ENCODE measurements around the gene UNK.
"Not testable (repeated sequence)": the region's sequence is repeated elsewhere in the genome, so short reads cannot be mapped to it uniquely, and the experiment has no call there.

UNK gene

GRCh38 chr17:75808905-75809621 is 24.5 kb downstream of the UNK start:
- CTCF ChIA-PET, result interaction anchor here (0.9 to 1.4 kb wide), 3 partner anchors 9 to 38 kb away, joined by 3 to 7 read pairs (median 5); no protein-coding TSS in a partner anchor
- peaks cover 11% of the 10 kb centered on the region for H3K36me3 Mint-ChIP-seq
- peaks cover 1% of the 10 kb centered on the region for H3K4me1 Mint-ChIP-seq
- no peak overlapping the region for H3K4me3 Mint-ChIP-seq
- no peak overlapping the region for H3K27ac Mint-ChIP-seq
- H3K9me3 Mint-ChIP-seq, result no peaks in the 10 kb centered on the region
- DNase-seq, result no peak
- H3K27me3 Mint-ChIP-seq, result no peaks in the 10 kb centered on the region

- H3K27ac Mint-ChIP-seq, result no peak overlapping the region
- H3K36me3 Mint-ChIP-seq, result peaks cover 13% of the 10 kb centered on the region
- CTCF ChIA-PET, result interaction anchor here (0.9 kb wide), 1 partner anchor 17 kb away, joined by 3 read pairs; no protein-coding TSS in a partner anchor
- H3K4me1 Mint-ChIP-seq, result no peaks in the 10 kb centered on the region
- no peaks in the 10 kb centered on the region for H3K9me3 Mint-ChIP-seq
- no peak for DNase-seq
- no peak overlapping the region for H3K4me3 Mint-ChIP-seq
- no peaks in the 10 kb centered on the region for H3K27me3 Mint-ChIP-seq
These were observed 25.1 kb downstream of the UNK start for GRCh38 chr17:75809631-75810111.

DNA sequence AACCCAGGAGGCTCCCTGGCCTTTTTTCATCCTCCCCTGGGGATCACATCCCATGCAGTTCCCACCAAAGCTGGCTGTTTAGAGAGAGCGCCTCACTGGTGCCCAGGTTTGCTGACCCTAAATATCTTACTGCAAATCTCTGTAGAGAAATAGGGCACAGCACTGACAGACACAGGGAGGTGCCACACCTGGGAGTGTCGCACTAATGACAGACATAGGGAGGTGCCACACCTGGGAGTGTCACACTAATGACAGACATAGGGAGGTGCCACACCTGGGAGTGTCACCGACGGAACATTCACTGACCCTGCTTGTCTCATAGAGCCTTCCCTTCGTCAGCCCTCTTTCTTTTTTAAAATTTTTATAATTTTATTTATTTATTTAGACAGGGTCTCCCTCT is 25.6 kb downstream of the UNK start:
- CTCF ChIA-PET, result interaction anchor here (0.9 kb wide), 1 partner anchor 17 kb away, joined by 3 read pairs; no protein-coding TSS in a partner anchor
- Mint-ChIP-seq H3K4me3 (no peak overlapping the region), H3K9me3 (no peaks in the 10 kb centered on the region), H3K27ac (no peak overlapping the region), H3K36me3 (peaks cover 13% of the 10 kb centered on the region), H3K4me1 (no peaks in the 10 kb centered on the region), H3K27me3 (no peaks in the 10 kb centered on the region)
- no peak for DNase-seq

- H3K9me3 Mint-ChIP-seq, H3K27me3 Mint-ChIP-seq, CTCF ChIA-PET, H3K4me3 Mint-ChIP-seq, H3K27ac Mint-ChIP-seq, H3K4me1 Mint-ChIP-seq, DNase-seq: not testable (repeated sequence)
- H3K36me3 Mint-ChIP-seq, result peaks cover 15% of the 10 kb centered on the region
These were observed 26.1 kb downstream of the UNK start for GRCh38 chr17:75810756-75811155.

GRCh38 chr17:75811174-75811573 is 26.6 kb downstream of the UNK start:
- Mint-ChIP-seq H3K4me1 (no peaks in the 10 kb centered on the region), H3K36me3 (peaks cover 16% of the 10 kb centered on the region), H3K9me3 (no peaks in the 10 kb centered on the region), H3K27me3 (no peaks in the 10 kb centered on the region), H3K4me3 (no peak overlapping the region), H3K27ac (no peak overlapping the region)
- DNase-seq, result no peak
- CTCF ChIA-PET, result no interaction called here

DNA sequence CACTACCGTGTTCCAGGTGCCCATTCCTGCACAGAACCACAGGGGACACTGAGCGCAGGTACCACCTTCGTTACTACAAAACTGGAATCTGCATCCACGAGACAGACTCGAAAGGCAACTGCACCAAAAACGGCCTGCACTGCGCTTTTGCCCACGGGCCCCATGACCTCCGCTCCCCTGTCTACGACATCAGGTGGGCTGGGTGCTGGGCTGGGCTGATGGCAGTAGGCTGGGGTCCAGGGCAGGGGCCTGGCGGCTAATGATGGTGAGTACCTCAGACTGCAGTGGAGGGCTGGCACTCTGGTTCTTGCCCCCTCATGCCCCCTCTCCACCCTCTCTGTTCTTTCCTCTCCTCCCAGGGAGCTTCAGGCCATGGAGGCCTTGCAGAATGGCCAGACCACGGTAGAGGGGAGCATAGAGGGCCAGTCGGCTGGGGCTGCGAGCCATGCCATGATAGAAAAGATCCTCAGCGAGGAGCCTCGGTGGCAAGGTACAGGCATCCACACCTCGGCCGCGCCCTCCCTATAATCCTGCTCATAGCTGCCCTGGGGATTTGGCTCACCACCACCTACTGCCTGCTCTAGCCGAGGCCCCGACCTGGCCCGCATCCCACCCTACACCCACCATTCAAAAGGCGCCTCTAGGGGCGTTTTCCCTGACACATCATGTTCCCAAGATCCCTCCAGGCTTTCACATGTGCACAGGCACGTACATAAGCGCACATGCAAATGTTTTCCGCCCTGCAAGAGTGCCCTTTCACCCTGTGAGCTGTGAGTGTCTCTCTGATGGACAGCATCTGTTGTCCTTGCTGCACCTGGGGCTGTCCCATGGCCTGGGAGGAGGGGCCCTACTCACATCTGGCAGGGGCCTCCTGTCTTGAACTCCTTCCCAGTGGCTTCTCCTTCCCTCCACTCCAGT is 27.7 kb downstream of the UNK start:
- Mint-ChIP-seq H3K4me3 (no peak overlapping the region), H3K27ac (no peak overlapping the region), H3K36me3 (peaks cover 16% of the 10 kb centered on the region), H3K4me1 (no peaks in the 10 kb centered on the region), H3K27me3 (no peaks in the 10 kb centered on the region), H3K9me3 (no peaks in the 10 kb centered on the region)
- DNase-seq, result no peak
- CTCF ChIA-PET, result no interaction called here

DNA sequence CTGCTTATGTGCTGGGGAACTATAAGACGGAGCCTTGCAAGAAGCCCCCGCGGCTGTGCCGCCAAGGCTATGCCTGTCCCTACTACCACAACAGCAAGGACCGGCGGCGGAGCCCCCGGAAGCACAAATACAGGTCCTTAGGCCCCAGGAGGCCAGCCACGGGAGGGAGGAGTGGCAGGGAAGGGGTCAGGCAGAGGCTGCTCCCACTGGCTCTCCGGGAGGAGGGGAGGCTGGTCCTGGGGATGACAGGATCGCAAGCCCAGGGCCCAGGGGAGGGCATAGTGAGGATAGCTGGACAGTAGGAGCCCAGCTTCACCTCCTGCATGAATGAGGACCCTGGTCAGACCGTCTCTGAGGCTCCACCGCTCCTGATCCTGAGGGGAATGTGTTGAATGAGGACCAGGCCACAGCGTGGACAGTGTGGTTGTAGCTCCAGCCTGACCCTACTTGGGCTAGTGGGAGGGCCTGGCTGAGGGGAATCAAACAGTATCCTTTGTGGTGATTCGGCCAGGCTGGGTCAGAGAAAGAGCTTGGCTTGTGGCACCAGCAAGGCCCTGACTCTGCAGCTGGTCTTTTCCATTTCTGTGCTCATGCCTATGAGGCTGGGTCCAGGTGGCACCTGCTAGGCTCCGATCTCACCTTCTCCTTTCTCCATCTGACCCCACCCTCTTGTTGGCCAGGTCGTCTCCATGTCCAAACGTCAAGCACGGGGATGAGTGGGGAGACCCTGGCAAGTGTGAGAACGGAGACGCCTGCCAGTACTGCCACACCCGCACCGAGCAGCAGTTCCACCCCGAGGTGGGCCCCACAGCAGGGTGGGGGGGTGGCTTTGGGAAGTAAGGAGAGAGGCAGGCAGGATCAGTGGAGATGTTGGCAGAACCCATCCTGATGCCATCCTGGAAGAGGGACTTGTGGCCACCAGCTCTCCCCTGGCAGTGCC is 28.7 kb downstream of the UNK start:
- no peak overlapping the region for H3K4me3 Mint-ChIP-seq
- H3K27me3 Mint-ChIP-seq, result no peaks in the 10 kb centered on the region
- DNase-seq, result no peak
- no peaks in the 10 kb centered on the region for H3K9me3 Mint-ChIP-seq
- peaks cover 16% of the 10 kb centered on the region for H3K36me3 Mint-ChIP-seq
- CTCF ChIA-PET, result interaction anchor here (0.9 to 3.0 kb wide), 3 partner anchors 10 to 49 kb away, joined by 3 to 11 read pairs (median 4); no protein-coding TSS in a partner anchor
- no peak overlapping the region for H3K27ac Mint-ChIP-seq
- no peaks in the 10 kb centered on the region for H3K4me1 Mint-ChIP-seq

DNA sequence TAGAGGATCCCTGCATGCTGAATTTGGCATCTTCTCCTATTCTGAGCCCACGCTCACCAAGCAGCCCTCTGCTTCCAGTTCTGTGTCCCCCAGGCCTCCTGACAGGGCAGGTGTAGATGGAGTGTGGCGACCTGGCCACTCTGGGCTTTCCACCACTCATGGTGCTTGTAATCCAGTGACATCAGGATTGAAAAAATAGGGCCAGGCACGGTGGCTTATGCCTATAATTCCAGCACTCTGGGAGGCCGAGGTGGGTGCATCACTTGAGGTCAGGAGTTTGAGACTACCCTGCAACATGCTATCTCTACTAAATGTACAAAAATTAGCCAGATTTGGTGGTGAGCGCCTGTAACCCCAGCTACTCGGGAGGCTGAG is 29.4 kb downstream of the UNK start:
- H3K4me1 Mint-ChIP-seq, result no peaks in the 10 kb centered on the region
- CTCF ChIA-PET, result interaction anchor here (0.9 to 3.0 kb wide), 3 partner anchors 11 to 50 kb away, joined by 3 to 11 read pairs (median 4); no protein-coding TSS in a partner anchor
- DNase-seq, result no peak
- H3K4me3 Mint-ChIP-seq, result no peak overlapping the region
- no peaks in the 10 kb centered on the region for H3K27me3 Mint-ChIP-seq
- H3K27ac Mint-ChIP-seq, result no peak overlapping the region
- H3K36me3 Mint-ChIP-seq, result peaks cover 20% of the 10 kb centered on the region
- H3K9me3 Mint-ChIP-seq, result no peaks in the 10 kb centered on the region

- H3K27ac Mint-ChIP-seq, result no peak overlapping the region
- H3K36me3 Mint-ChIP-seq, result peaks cover 27% of the 10 kb centered on the region
- no peaks in the 10 kb centered on the region for H3K9me3 Mint-ChIP-seq
- no peak for DNase-seq
- peaks cover 3% of the 10 kb centered on the region for H3K4me1 Mint-ChIP-seq
- CTCF ChIA-PET, result interaction anchor here (3.0 kb wide), 1 partner anchor 13 kb away, joined by 11 read pairs; no protein-coding TSS in a partner anchor
- no peaks in the 10 kb centered on the region for H3K27me3 Mint-ChIP-seq
- no peak overlapping the region for H3K4me3 Mint-ChIP-seq
These were observed 30.3 kb downstream of the UNK start for GRCh38 chr17:75814900-75815373.

DNA sequence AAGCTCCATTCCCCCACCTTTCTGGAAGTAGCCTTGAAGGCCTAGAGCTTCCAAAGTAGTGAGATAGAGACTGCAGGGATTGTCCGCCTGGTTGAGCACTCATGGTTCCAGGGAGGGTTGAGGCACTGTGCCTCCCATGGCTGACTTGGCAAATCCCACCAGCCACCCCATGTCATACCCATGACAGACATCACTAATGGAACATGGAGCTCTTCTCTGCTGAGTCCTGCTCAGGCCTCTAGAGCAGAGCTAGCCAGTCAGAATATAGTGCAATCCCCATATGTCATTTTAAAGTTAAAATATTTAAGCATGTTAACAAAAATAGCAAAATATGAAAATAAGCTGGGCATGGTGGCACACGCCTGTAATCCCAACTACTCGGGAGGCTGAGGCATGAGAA is 30.8 kb downstream of the UNK start:
- Mint-ChIP-seq H3K4me3 (no peak overlapping the region), H3K9me3 (no peaks in the 10 kb centered on the region), H3K4me1 (peaks cover 3% of the 10 kb centered on the region), H3K27ac (no peak overlapping the region), H3K27me3 (no peaks in the 10 kb centered on the region), H3K36me3 (peaks cover 28% of the 10 kb centered on the region)
- CTCF ChIA-PET, result interaction anchor here (0.7 to 3.0 kb wide), 2 partner anchors 12 to 40 kb away, joined by 3 to 11 read pairs; no protein-coding TSS in a partner anchor
- DNase-seq, result no peak

GRCh38 chr17:75816693-75817092 is 32.1 kb downstream of the UNK start:
- Mint-ChIP-seq H3K4me1 (peaks cover 12% of the 10 kb centered on the region), H3K9me3 (no peaks in the 10 kb centered on the region), H3K27ac (no peak overlapping the region), H3K36me3 (peaks cover 35% of the 10 kb centered on the region), H3K4me3 (no peak overlapping the region), H3K27me3 (no peaks in the 10 kb centered on the region)
- DNase-seq, result no peak
- CTCF ChIA-PET, result interaction anchor here (1.3 to 2.1 kb wide), 2 partner anchors 10 to 13 kb away, joined by 5 to 7 read pairs; no protein-coding TSS in a partner anchor

GRCh38 chr17:75817571-75817970 is 33.0 kb downstream of the UNK start:
- Mint-ChIP-seq H3K27me3 (no peaks in the 10 kb centered on the region), H3K4me1 (peaks cover 20% of the 10 kb centered on the region), H3K27ac (no peak overlapping the region), H3K9me3 (no peaks in the 10 kb centered on the region), H3K4me3 (no peak overlapping the region), H3K36me3 (peaks cover 32% of the 10 kb centered on the region)
- CTCF ChIA-PET, result interaction anchor here (1.3 to 2.1 kb wide), 2 partner anchors 9 to 12 kb away, joined by 5 to 7 read pairs; no protein-coding TSS in a partner anchor
- no peak for DNase-seq

DNA sequence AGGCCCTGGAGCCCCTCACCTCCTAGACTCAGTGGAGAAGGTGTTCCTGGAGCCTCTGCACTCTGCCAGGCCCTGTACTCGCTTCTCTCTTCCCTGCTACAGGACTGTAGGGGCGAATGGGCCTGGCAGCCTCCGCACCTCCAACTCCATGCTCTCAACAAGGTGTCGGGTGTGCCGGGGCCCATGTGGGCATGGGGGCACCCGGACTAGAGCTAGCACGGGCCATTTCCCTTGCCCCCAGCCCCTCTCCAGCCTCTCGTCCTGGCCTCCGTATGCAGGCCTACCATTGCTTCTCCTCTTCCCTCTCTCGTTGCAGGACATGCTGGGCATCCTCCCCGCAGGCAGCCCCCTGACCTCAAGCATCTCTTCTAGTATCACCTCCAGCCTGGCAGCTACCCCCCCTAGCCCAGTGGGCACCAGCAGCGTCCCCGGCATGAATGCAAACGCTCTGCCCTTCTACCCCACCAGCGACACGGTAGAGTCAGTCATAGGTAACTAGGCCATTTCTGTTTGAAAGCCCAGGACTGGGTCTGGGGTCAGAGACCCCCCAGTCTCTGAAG is 33.8 kb downstream of the UNK start:
- Mint-ChIP-seq H3K4me1 (peaks cover 20% of the 10 kb centered on the region), H3K27ac (peak overlapping the region; percentile 5), H3K4me3 (no peak overlapping the region), H3K36me3 (peaks cover 28% of the 10 kb centered on the region), H3K9me3 (no peaks in the 10 kb centered on the region), H3K27me3 (no peaks in the 10 kb centered on the region)
- CTCF ChIA-PET, result interaction anchor here (0.6 to 2.1 kb wide), 3 partner anchors 9 to 30 kb away, joined by 3 to 7 read pairs (median 5); no protein-coding TSS in a partner anchor
- DNase-seq, result no peak
